Neuron (in vitro differentiated cells): ENCODE measurements around the gene PPP1R9B.

Source experiments
- H2AFZ ChIP-seq: one replicate; pipeline ENCODE4 v1.6.1; 2013; ENCODE audit warnings: low read depth, mild to moderate bottlenecking, inconsistent platforms, low read length, moderate library complexity
- H3K27me3 ChIP-seq: one replicate; pipeline ENCODE4 v1.6.1; 2013; ENCODE audit warnings: low read length; ENCODE audit not compliant: insufficient read depth
- H3K36me3 ChIP-seq: one replicate; pipeline ENCODE4 v1.6.1; 2013; ENCODE audit warnings: low read length; ENCODE audit not compliant: insufficient read depth
- H3K4me1 ChIP-seq: one replicate; pipeline ENCODE4 v1.6.1; 2013; ENCODE audit warnings: low read length; ENCODE audit not compliant: insufficient read depth
- H3K4me3 ChIP-seq: 2 replicates; pipeline ENCODE4 v1.5.1; 2013; ENCODE audit warnings: mild to moderate bottlenecking, low read length, moderate library complexity
- H3K9me3 ChIP-seq: one replicate; pipeline ENCODE4 v1.6.1; 2013; ENCODE audit warnings: low read length

Gene PPP1R9B

GRCh38 chr17:50120475-50121253 lies 29.8 kb downstream of the PPP1R9B start:
- Histone ChIP-seq H3K4me1 (peaks cover 16% of the 10 kb centered on the region), H2AFZ (no peak overlapping the region), H3K36me3 (peaks cover 2% of the 10 kb centered on the region), H3K9me3 (no peaks in the 10 kb centered on the region), H3K27me3 (no peaks in the 10 kb centered on the region), H3K4me3 (no peak overlapping the region)

- no peaks in the 10 kb centered on the region for H3K27me3 ChIP-seq
- peaks cover 2% of the 10 kb centered on the region for H3K36me3 ChIP-seq
- no peak overlapping the region for H3K4me3 ChIP-seq
Measured at GRCh38 chr17:50118828-50119218, 31.7 kb downstream of the PPP1R9B start.

DNA sequence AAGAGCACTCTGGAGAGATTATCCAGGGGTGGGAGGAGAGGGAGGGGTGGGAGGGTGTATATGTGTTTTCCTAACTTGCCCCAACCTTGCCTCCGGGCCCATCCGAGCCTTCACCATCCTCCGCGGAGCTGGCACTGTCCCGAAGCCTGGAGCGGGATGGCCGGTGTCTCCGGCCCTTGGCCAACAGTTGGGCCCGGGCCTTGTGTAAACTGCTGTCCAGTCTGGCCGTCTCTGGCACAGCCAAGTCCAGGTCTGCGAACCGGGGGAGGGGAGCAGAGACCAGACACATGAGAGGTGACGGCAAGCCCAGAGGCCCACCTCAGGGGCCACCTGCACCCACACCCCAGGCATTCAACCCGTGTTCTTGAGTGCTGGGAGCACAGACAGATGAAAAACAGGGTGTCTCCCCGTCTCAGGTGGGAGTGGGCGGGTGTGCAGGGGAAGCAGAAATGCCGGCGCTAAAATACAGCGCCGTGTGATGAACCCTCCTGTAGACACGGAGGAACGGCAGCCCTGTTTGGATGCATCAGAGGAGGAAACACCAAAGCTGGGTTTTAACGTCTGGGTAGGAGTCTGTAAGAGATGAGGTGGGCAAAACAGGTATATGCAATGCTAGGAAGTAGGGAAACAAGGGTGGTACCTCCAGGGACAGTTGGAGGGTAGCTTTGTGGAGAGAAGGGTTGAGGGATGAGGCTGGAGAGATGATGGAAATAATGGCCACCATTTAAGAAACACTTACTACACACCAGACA lies 32.2 kb downstream of the PPP1R9B start:
- H3K9me3 ChIP-seq = no peaks in the 10 kb centered on the region
- peaks cover 2% of the 10 kb centered on the region for H3K36me3 ChIP-seq
- no peak overlapping the region for H3K4me3 ChIP-seq
- H3K27me3 ChIP-seq = no peaks in the 10 kb centered on the region
- H3K4me1 ChIP-seq = peaks cover 1% of the 10 kb centered on the region
- H2AFZ ChIP-seq = no peak overlapping the region

More at GRCh38 chr17:50118828-50119218, 31.7 kb downstream of the PPP1R9B start:
- Histone ChIP-seq H2AFZ (no peak overlapping the region), H3K9me3 (no peaks in the 10 kb centered on the region), H3K4me1 (peaks cover 7% of the 10 kb centered on the region)

DNA sequence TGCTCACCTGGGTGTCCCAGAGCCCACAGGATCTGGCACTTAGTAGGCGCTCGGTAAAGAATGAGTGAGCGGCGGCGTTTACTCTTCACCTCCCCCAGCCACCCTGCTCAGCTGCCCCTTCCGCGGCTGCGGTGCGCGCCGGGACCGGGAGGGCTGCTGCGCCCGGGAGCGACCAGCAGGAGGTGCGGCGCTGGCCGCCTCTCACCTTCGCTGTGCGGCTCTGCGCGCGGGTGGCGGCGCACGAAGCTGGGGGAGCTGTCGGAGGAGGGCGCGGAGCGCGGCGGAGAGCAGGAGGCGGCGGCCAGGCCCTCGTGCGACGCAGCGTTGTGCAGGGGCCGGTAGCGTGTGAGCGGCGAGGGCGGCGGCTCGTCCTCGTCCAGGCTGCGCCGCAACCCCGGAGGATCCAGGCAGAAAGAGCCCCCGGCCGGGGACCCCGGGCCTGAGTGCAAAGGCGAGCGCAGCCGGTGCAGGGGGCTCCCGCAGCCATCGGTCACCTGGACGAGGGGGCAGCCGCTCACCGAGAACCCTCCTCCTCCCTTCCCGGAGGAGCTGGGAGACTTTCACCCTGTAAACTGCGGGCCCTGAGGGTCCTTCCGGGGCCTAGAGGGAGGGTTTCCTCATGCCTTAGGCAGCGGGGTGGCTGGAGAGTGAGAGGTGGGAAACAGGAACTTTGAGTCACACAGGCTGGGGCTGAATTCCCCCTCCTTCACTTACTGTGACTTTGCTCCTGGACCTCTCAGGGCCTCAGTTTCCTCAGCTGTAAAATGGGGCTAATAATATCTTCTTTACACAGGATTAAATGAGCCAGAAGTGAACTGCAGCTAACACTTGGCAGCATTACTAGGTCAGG lies 33.0 kb downstream of the PPP1R9B start:
- Histone ChIP-seq H3K27me3 (no peaks in the 10 kb centered on the region), H3K36me3 (peaks cover 2% of the 10 kb centered on the region), H3K4me1 (no peaks in the 10 kb centered on the region), H3K4me3 (no peak overlapping the region), H2AFZ (no peak overlapping the region), H3K9me3 (no peaks in the 10 kb centered on the region)

DNA sequence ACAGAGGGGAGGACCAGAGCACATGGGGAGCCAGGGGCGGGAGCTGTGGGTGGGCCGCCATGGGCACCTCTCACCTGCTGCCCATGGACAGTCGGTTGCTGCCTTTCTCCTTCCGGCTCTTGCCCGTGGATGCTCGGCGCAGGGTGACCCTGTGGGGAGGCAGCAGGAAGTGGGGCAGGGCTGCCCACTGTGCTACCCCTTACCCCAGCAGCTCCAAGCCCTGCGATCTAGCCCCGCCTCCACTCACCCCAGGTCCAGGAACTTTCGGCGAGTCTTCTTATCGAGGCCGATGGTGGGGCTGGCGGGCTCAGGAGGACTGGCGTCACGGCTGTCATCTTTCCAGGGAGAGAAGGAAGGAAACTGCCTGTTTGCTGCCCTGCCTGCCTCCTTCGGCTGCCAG lies 34.7 kb downstream of the PPP1R9B start:
- no peak overlapping the region for H2AFZ ChIP-seq
- H3K27me3 ChIP-seq = no peaks in the 10 kb centered on the region
- H3K9me3 ChIP-seq = no peaks in the 10 kb centered on the region
- H3K4me1 ChIP-seq = peaks cover 15% of the 10 kb centered on the region
- no peak overlapping the region for H3K4me3 ChIP-seq
- H3K36me3 ChIP-seq = peaks cover 2% of the 10 kb centered on the region

DNA sequence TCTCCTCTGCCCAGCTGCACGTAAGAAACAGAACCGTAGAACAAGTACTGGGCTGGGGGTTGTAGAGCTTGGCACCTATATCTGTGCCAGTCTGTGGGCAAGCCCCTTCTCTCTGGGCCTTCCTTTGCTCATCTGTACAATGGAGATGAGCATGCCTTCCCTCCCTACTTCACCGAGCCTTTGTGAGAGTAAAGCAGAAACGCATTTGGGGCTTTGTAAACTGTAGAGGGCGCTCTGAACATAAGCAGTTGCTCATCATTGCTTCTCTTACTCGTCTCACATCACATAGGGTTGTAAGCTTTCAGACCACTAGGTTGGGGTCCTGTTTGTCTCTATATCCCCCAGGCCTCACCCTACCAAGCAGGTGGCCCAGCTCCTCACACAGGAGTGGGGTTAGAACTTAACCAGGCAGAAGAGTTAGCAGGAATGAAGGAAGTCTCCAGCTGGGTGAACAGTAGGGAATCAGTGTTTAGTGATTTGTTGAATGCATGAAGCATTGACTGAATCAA lies 35.6 kb downstream of the PPP1R9B start:
- Histone ChIP-seq H3K4me1 (peaks cover 15% of the 10 kb centered on the region), H3K9me3 (no peaks in the 10 kb centered on the region), H3K4me3 (no peak overlapping the region), H3K36me3 (peaks cover 6% of the 10 kb centered on the region), H3K27me3 (no peaks in the 10 kb centered on the region), H2AFZ (no peak overlapping the region)

DNA sequence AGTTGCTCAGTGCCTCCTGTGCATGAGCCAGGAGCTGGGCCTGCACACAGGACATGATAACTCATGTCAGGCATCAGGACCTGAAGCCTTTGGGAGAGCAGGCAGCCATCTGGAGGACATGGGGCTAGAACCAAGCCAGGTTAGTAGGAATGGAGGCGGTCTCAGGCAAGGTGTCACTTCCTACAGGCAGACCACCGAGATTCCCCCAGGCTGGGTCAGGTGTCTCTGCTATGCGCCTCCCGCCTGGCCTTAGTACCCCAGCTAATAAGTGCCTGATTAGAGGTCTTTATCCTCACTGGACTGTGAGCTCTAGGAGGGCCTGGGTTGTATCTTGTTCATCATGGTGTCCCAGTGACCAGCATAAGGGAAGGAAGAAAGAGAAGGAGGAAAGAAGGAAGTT lies 36.1 kb downstream of the PPP1R9B start:
- H3K4me3 ChIP-seq = no peak overlapping the region
- H3K9me3 ChIP-seq = no peaks in the 10 kb centered on the region
- no peaks in the 10 kb centered on the region for H3K27me3 ChIP-seq
- H2AFZ ChIP-seq = no peak overlapping the region
- H3K4me1 ChIP-seq = peaks cover 15% of the 10 kb centered on the region
- peaks cover 10% of the 10 kb centered on the region for H3K36me3 ChIP-seq

DNA sequence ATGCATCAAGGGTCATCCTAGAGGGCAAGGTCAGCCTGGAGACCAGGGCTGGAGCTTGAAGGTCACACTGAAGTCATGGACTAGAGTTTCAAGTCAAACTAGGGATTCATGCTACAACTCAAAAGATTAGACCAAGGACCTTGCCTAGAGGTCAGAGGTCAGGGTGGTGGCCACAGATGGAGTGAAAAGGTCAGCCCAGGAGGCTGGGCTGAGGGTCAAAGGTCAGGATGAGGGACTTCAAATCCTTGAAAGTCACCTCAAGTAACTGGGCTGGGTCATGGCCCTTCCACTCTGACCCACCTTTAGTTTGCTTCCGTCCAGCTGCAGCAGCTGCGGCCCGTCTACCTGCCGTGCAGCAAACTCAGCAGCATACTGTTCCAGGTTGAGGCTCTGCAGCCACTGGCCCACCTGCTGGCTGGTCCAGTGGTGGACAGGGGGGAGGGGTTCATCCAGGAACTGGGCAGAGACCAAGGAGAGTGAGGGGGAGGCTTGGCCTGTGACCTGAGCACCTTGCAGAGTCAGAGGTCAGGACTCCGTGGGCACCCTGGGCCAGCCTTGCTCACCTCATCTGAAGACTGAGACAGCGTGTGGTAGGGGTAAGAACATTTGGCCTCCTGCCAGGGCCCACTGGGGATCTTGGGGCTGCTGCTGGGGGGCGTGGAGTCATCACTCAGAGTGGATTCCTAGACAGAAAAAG lies 36.7 kb downstream of the PPP1R9B start:
- H3K36me3 ChIP-seq = peaks cover 12% of the 10 kb centered on the region
- peaks cover 15% of the 10 kb centered on the region for H3K4me1 ChIP-seq
- no peaks in the 10 kb centered on the region for H3K27me3 ChIP-seq
- H3K9me3 ChIP-seq = no peaks in the 10 kb centered on the region
- H3K4me3 ChIP-seq = no peak overlapping the region
- no peak overlapping the region for H2AFZ ChIP-seq

GRCh38 chr17:50112694-50113093 lies 37.8 kb downstream of the PPP1R9B start:
- peaks cover 18% of the 10 kb centered on the region for H3K36me3 ChIP-seq
- no peak overlapping the region for H3K4me3 ChIP-seq
- H3K27me3 ChIP-seq = no peaks in the 10 kb centered on the region
- H2AFZ ChIP-seq = no peak overlapping the region
- H3K4me1 ChIP-seq = peaks cover 15% of the 10 kb centered on the region
- H3K9me3 ChIP-seq = no peaks in the 10 kb centered on the region

DNA sequence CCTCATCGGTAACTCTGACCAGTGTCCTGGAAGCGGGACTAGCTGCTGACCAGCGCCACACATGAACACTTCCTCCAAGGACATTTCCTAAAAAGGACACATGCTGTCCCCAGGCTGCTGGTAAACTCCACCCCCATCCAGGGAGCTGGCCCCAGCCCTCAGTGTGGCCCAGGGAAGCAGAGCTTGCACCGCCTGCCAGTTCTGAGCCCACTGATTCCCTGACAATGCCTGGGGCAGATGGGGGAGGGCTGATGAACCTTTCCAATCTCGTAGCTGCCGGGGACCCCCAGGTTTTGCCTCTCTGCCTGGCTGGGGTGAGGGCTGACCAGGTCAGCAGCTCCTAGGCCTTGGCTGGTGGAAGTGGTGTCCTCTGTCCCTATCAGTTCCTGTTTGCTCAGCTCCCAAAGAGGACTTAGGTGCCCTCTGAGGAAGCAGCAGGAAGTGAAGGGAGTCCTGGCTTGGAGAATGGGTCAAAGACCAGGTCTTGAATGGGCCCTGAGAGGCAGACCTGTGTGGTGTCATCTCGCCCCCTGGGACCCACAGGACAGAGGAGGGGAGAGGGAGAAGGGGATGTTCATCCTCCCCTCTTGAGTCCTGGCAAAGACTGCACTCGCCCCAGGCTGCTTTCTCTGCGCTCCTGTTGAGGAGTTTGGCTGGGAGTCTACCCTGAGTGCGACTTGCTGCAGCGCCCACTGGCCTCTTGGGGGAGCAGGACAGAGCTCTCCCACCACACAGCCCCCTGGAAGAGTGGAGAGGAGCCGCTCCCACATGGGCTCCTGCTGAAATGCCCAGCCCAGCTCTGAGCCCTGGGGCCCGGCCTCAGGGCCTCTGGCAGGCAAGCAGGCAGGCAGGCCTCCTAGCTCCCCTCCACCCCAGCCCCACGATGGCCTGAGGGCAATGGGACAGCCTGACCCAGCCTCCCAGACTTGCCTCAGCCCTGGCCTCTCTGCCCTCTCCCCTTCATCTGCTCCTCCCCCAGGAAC lies 38.5 kb downstream of the PPP1R9B start:
- H3K9me3 ChIP-seq = no peaks in the 10 kb centered on the region
- H2AFZ ChIP-seq = no peak overlapping the region
- H3K4me3 ChIP-seq = no peak overlapping the region
- H3K4me1 ChIP-seq = peaks cover 15% of the 10 kb centered on the region
- peaks cover 18% of the 10 kb centered on the region for H3K36me3 ChIP-seq
- no peaks in the 10 kb centered on the region for H3K27me3 ChIP-seq

- Histone ChIP-seq H3K36me3 (peaks cover 18% of the 10 kb centered on the region), H3K27me3 (no peaks in the 10 kb centered on the region), H2AFZ (no peak overlapping the region), H3K4me1 (peaks cover 15% of the 10 kb centered on the region), H3K4me3 (no peak overlapping the region), H3K9me3 (no peaks in the 10 kb centered on the region)
Measured at GRCh38 chr17:50110591-50111349, 39.7 kb downstream of the PPP1R9B start.
